GM10266 (cell line): Measurements from ENCODE around the gene CLDN4.

Experiments used
- DNase-seq: peaks from one replicate; pipeline ENCODE4 v3.0.0; 2012; ENCODE audit errors: extremely low spot score
- CTCF ChIP-seq: IDR thresholded peaks from 2 replicates; pipeline ENCODE4 v1.5.1; 2012; ENCODE audit warnings: mild to moderate bottlenecking, low read depth; ENCODE audit not compliant: control insufficient read depth, insufficient read depth; ENCODE audit errors: missing control alignments

The CLDN4 gene

GRCh38 chr7:73872056-73872908 lies 41.5 kb downstream of the CLDN4 start:
- TF ChIP-seq CTCF, result no peak
- no peak for DNase-seq

- no peak for TF ChIP-seq CTCF
- DNase-seq, result no peak
These were observed 45.6 kb downstream of the CLDN4 start for GRCh38 chr7:73876361-73876760.

- no peak for DNase-seq
- no peak for TF ChIP-seq CTCF
These were observed 46.2 kb downstream of the CLDN4 start for GRCh38 chr7:73876973-73877372.

GRCh38 chr7:73879977-73880681 lies 49.3 kb downstream of the CLDN4 start:
- TF ChIP-seq CTCF, result no peak
- no peak for DNase-seq

- no peak for DNase-seq
- no peak for TF ChIP-seq CTCF
These were observed 50.0 kb downstream of the CLDN4 start for GRCh38 chr7:73880755-73881328.

- no peak for TF ChIP-seq CTCF
- DNase-seq, result no peak
These were observed 50.7 kb downstream of the CLDN4 start for GRCh38 chr7:73881352-73882046.

GRCh38 chr7:73882047-73882402 lies 51.2 kb downstream of the CLDN4 start:
- DNase-seq, result no peak
- no peak for TF ChIP-seq CTCF
